ENCODE results near the gene TMEM131. TPM values are rescaled to one million over a fixed set of nuclear protein-coding genes. Genes with fewer than 3 reads are reported as not detected.

TMEM131 gene
- total and polyA plus RNA-seq, 2 of the 8 experiments (the other 6 are each of a cell fraction or from before 2014, with no cell fraction given): 9.7 to 22.9 TPM

DNA sequence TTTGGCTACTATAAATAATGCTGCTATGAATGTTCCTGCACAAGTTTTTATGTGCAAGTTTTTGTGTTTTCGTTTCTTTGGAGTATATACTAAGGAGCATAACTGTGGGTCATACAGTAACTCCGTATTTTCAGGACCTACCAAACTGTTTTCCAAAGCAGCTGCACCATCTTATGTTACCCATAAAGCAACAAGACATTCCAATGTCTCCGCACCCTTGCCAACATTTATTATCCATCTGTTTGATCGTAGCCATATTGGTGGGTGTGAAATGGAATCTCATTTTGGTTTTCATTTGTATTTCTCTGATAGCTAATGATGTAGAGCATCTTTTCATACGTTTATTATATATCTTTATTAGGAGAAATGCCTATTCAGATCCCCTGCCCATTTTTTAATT, 13.8 kb downstream of the TMEM131 start:
- FAIRE-seq: no peak
- WGBS, 2 experiments (ENCODE audit: extremely low coverage in 1 of 2, insufficient coverage in 1 of 2, insufficient read length in 1 of 2, insufficient replicate concordance in 2 of 2, low coverage in 1 of 2, low lambda C conversion rate in 2 of 2, missing lambda C conversion rate in 1 of 2): 94% methylated on average over 5 of the region's 5 CpGs; no CpG with 5 or more reads in 1 of the 2 experiments
- TF ChIP-seq BRCA1 (IDR thresholded peaks at IDR 0.05; ENCODE audit: low read depth, low read length): no peak
- no peak for TF ChIP-seq POLR2AphosphoS5 (IDR thresholded peaks at IDR 0.05; ENCODE audit: low read depth, low read length)
- no peak for TF ChIP-seq SP1 (IDR thresholded peaks at IDR 0.05; ENCODE audit: low read depth, low read length)
- TF ChIP-seq SRF (IDR thresholded peaks at IDR 0.05; ENCODE audit: low read depth, low read length): no peak
- TF ChIP-seq BCL11A (IDR thresholded peaks at IDR 0.05; ENCODE audit: low read depth in 2 of 2, low read length in 2 of 2): no peak
- no peak for TF ChIP-seq RXRA (IDR thresholded peaks at IDR 0.05; ENCODE audit: insufficient read depth, low read depth, low read length)
- TF ChIP-seq SIX5 (IDR thresholded peaks at IDR 0.05; ENCODE audit: low read depth, low read length): no peak
- TF ChIP-seq POLR2A (IDR thresholded peaks at IDR 0.05; ENCODE audit: control extremely low read depth in 1 of 2, low read depth in 2 of 2, low read length in 2 of 2): no peak
- TF ChIP-seq MAFK (IDR thresholded peaks at IDR 0.05; ENCODE audit: low read depth, low read length): no peak
- no peak for TF ChIP-seq KDM4A (IDR thresholded peaks at IDR 0.05; ENCODE audit: low read depth, low read length, severe bottlenecking)
- no peak for TF ChIP-seq CREB1 (IDR thresholded peaks at IDR 0.05)
- no peak for TF ChIP-seq FOSL1 (IDR thresholded peaks at IDR 0.05; ENCODE audit: insufficient read depth, low read depth, low read length)
- no peak for TF ChIP-seq ZNF274 (IDR thresholded peaks at IDR 0.05; ENCODE audit: borderline replicate concordance, extremely low read depth, low read length)
- no peak for TF ChIP-seq NANOG (IDR thresholded peaks at IDR 0.05; ENCODE audit: insufficient read depth, low read depth, low read length, poor library complexity, severe bottlenecking)
- no peak for TF ChIP-seq CHD2 (IDR thresholded peaks at IDR 0.05; ENCODE audit: low read length)
- TF ChIP-seq NRF1 (IDR thresholded peaks at IDR 0.05; ENCODE audit: low read depth, low read length): no peak

More for the DNA sequence above, 13.8 kb downstream of the TMEM131 start:
- H3K14ac ChIP-seq (ENCODE audit: insufficient read length): no peak overlapping the region
- no peaks in the 10 kb centered on the region; the same call in 1 of the 2 replicates for H3K79me1 ChIP-seq (ENCODE audit: low read depth, low read length)
- H3K56ac ChIP-seq (replicated peaks; ENCODE audit: insufficient read length, low read depth, low read length): no peak overlapping the region
- no peak overlapping the region for H3K4me2 ChIP-seq (ENCODE audit: insufficient read depth in 1 of 2, low read depth in 2 of 2, low read length in 2 of 2)
- no peak overlapping the region for H4K8ac ChIP-seq (ENCODE audit: extremely low read depth, insufficient read depth, low read length)
- H2BK5ac ChIP-seq (ENCODE audit: low read depth, low read length): no peak overlapping the region
- H3K4me1 ChIP-seq (replicated peaks in 1 of 4; ENCODE audit: control insufficient read depth in 3 of 4, insufficient read depth in 4 of 4, low read length in 3 of 4): peaks cover 0 to 8% (median 0%) of the 10 kb centered on the region in 4 experiments; a peak in 1 of 7 replicates
- no peak overlapping the region for H3K18ac ChIP-seq (ENCODE audit: extremely low read depth, low read length)
- peaks cover 4 to 7% of the 10 kb centered on the region in 2 experiments; a peak in 3 of 4 replicates for H3K9me3 ChIP-seq (ENCODE audit: insufficient read depth in 2 of 2, low read depth in 1 of 2, low read length in 1 of 2)
- H3K9ac ChIP-seq (replicated peaks in 1 of 4; ENCODE audit: extremely low read depth in 1 of 4, low read depth in 3 of 4, low read length in 3 of 4): no peak overlapping the region
- H2AK5ac ChIP-seq (ENCODE audit: low read depth, low read length): no peak overlapping the region
- H3K27me3 ChIP-seq (replicated peaks in 1 of 4; ENCODE audit: control insufficient read depth in 3 of 4, extremely low read depth in 1 of 4, insufficient read depth in 3 of 4, low read length in 3 of 4): no peaks in the 10 kb centered on the region
- no peak overlapping the region for H2BK120ac ChIP-seq (replicated peaks; ENCODE audit: low read depth, low read length)
- CTCF ChIA-PET (ENCODE audit: partially characterized antibody): no interaction called here
- no peak overlapping the region for H3K4me3 ChIP-seq (ENCODE audit: extremely low read depth in 1 of 4, insufficient read depth in 2 of 4, low read depth in 3 of 4, low read length in 4 of 4)
- H4K5ac ChIP-seq (ENCODE audit: insufficient read length, low read depth, low read length): no peak overlapping the region
- peaks cover 0 to 2% of the 10 kb centered on the region in 2 experiments for H4K20me1 ChIP-seq (replicated peaks in 1 of 2; ENCODE audit: control insufficient read depth in 1 of 2, insufficient read depth in 2 of 2, low read length in 2 of 2)
- no peak overlapping the region for H2AFZ ChIP-seq (ENCODE audit: low read length)
- no peak overlapping the region for H3K4ac ChIP-seq (replicated peaks; ENCODE audit: insufficient read length, low read depth, low read length)
- H3K79me2 ChIP-seq (ENCODE audit: control insufficient read depth in 1 of 2, insufficient read depth in 2 of 2, low read length in 2 of 2): peaks cover 0 to 56% of the 10 kb centered on the region in 2 experiments; a peak in 2 of 4 replicates
- no peak for DNase-seq (ENCODE audit: low read depth in 1 of 2, low spot score in 2 of 2)
- no peak overlapping the region for H2BK12ac ChIP-seq (ENCODE audit: low read depth, low read length)
- POLR2A ChIA-PET (ENCODE audit: partially characterized antibody): no interaction called here
- H3K36me3 ChIP-seq (ENCODE audit: control insufficient read depth in 2 of 4, insufficient read depth in 4 of 4, low read length in 3 of 4): no peaks in the 10 kb centered on the region; a peak in 1 of 8 replicates
- H3K23ac ChIP-seq (ENCODE audit: insufficient read length): no peak overlapping the region
- H3K27ac ChIP-seq (ENCODE audit: low read depth, low read length): no peak overlapping the region
- no peak overlapping the region for H4K91ac ChIP-seq (replicated peaks; ENCODE audit: insufficient read length, low read length)
- no peaks in the 10 kb centered on the region for H3K23me2 ChIP-seq (ENCODE audit: low read depth, low read length)
- no peak overlapping the region for H2BK15ac ChIP-seq (ENCODE audit: low read length)
- no peak overlapping the region for H2BK20ac ChIP-seq (ENCODE audit: low read length)

All from H1 (cell line).